Measurements from ENCODE around the gene SEZ6L. TPM values are rescaled to one million over a fixed set of nuclear protein-coding genes. Genes with fewer than 3 reads are reported as not detected.

SEZ6L gene
- total and polyA plus RNA-seq, 7 donors: 0.49 to 2.1 (median 0.83) TPM; not detected in 2

- intact Hi-C loops (cut with DNase I): no loop called here
- Histone ChIP-seq H3K27me3 (peaks cover 15 to 93% (median 66%) of the 10 kb centered on the region in 3 donors), H3K9me3 (no peaks in the 10 kb centered on the region), H3K4me1 (peaks cover 0 to 25% (median 18%) of the 10 kb centered on the region in 4 donors), H3K27ac (no peak overlapping the region), H3K36me3 (no peaks in the 10 kb centered on the region), H3K4me3 (no peak overlapping the region)
- TF ChIP-seq EP300 (IDR thresholded peaks at IDR 0.05) (no peak), POLR2A (IDR thresholded peaks at IDR 0.05) (no peak), CTCF (IDR thresholded peaks at IDR 0.05) (no peak), POLR2AphosphoS5 (IDR thresholded peaks at IDR 0.05) (no peak)
- 11 to 16% methylated on average over 14 of the region's 14 CpGs for WGBS, 2 donors
- DNase-seq: no peak
Measured at GRCh38 chr22:26170795-26171580, 1.7 kb downstream of the SEZ6L start.

- TF ChIP-seq CTCF (IDR thresholded peaks at IDR 0.05) (peak in 1 of 4 experiments; percentile 43), EP300 (IDR thresholded peaks at IDR 0.05) (no peak), POLR2A (IDR thresholded peaks at IDR 0.05) (no peak), POLR2AphosphoS5 (IDR thresholded peaks at IDR 0.05) (no peak)
- Histone ChIP-seq H3K27me3 (peaks cover 15 to 79% (median 64%) of the 10 kb centered on the region in 3 donors), H3K4me1 (peaks cover 0 to 25% (median 18%) of the 10 kb centered on the region in 4 donors), H3K4me3 (no peak overlapping the region), H3K9me3 (no peaks in the 10 kb centered on the region), H3K36me3 (no peaks in the 10 kb centered on the region), H3K27ac (no peak overlapping the region)
- intact Hi-C loops (cut with DNase I): no loop called here
- 33 to 40% methylated on average over 5 of the region's 5 CpGs for WGBS, 2 donors
- no peak for DNase-seq
Measured at GRCh38 chr22:26172389-26172990, 3.2 kb downstream of the SEZ6L start.

GRCh38 chr22:26174280-26174679 is 5.0 kb downstream of the SEZ6L start:
- no peaks in the 10 kb centered on the region for H3K36me3 ChIP-seq
- TF ChIP-seq POLR2AphosphoS5 (IDR thresholded peaks at IDR 0.05) (no peak), EP300 (IDR thresholded peaks at IDR 0.05) (no peak), POLR2A (IDR thresholded peaks at IDR 0.05) (no peak), CTCF (IDR thresholded peaks at IDR 0.05) (no peak)
- DNase-seq: no peak
- H3K9me3 ChIP-seq: no peaks in the 10 kb centered on the region
- H3K4me3 ChIP-seq: no peak overlapping the region
- H3K27me3 ChIP-seq: peaks cover 15 to 76% (median 48%) of the 10 kb centered on the region in 3 donors
- 17 to 33% methylated on average over 12 of the region's 12 CpGs for WGBS, 2 donors
- peaks cover 0 to 15% (median 10%) of the 10 kb centered on the region in 4 donors for H3K4me1 ChIP-seq
- intact Hi-C loops (cut with DNase I): no loop called here
- H3K27ac ChIP-seq: no peak overlapping the region

GRCh38 chr22:26182723-26183122 is 13.5 kb downstream of the SEZ6L start:
- WGBS, 2 donors: 10 to 38% methylated on average over 3 of the region's 3 CpGs
- Histone ChIP-seq H3K4me1 (no peaks in the 10 kb centered on the region), H3K9me3 (no peaks in the 10 kb centered on the region), H3K4me3 (no peak overlapping the region), H3K27ac (no peak overlapping the region), H3K36me3 (no peaks in the 10 kb centered on the region), H3K27me3 (peaks cover 2 to 47% (median 13%) of the 10 kb centered on the region in 3 donors)
- intact Hi-C loops (cut with DNase I): no loop called here
- no peak for TF ChIP-seq CTCF (IDR thresholded peaks at IDR 0.05)
- TF ChIP-seq POLR2AphosphoS5 (IDR thresholded peaks at IDR 0.05): no peak
- no peak for TF ChIP-seq EP300 (IDR thresholded peaks at IDR 0.05)
- no peak for TF ChIP-seq POLR2A (IDR thresholded peaks at IDR 0.05)
- DNase-seq: no peak
